K562 (cell line): Measurements from ENCODE around the gene TBC1D5.

ENCODE experiments used
- ZZZ3 ChIP-seq: fragments of 450-650 bp; IDR thresholded peaks from 2 replicates; pipeline ENCODE4 v1.6.1; 2016; ENCODE audit warnings: antibody characterized with exemption, mild to moderate bottlenecking, moderate library complexity
- TF ChIP-seq, protein P1 (sequence below): sonication (generic); formaldehyde crosslinking; IDR thresholded peaks from 2 replicates; pipeline ENCODE4 v1.5.0; 2020; ENCODE audit warnings: missing genetic modification reagents
- TF ChIP-seq, protein P2 (sequence below): sonication (generic); formaldehyde crosslinking; IDR thresholded peaks from 2 replicates; pipeline ENCODE4 v1.9.0; 2022; ENCODE audit warnings: mild to moderate bottlenecking, missing genetic modification reagents

DNA sequence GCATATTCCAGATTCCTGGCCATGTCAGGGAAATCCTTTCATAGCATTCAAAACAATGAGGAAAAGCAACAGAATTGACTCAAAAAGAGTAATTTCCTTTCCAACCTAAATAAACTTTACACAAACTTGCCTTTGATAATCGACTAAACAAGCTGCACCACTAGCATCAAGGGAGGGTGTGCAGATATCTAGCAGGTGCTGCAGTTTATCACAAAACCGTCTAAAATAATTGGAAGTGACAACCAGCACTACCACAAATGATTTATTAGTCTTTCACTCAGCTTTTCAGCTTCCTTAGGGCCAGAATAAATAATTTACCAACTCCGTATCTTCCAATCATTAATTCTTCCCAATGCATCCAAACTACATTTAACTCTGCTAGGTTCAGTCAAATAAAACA, 71.7 kb downstream of the TBC1D5 start:
- TF ChIP-seq, protein P1, sequence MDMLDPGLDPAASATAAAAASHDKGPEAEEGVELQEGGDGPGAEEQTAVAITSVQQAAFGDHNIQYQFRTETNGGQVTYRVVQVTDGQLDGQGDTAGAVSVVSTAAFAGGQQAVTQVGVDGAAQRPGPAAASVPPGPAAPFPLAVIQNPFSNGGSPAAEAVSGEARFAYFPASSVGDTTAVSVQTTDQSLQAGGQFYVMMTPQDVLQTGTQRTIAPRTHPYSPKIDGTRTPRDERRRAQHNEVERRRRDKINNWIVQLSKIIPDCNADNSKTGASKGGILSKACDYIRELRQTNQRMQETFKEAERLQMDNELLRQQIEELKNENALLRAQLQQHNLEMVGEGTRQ: no peak
- no peak for TF ChIP-seq ZZZ3
- TF ChIP-seq, protein P2, sequence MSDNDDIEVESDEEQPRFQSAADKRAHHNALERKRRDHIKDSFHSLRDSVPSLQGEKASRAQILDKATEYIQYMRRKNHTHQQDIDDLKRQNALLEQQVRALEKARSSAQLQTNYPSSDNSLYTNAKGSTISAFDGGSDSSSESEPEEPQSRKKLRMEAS (CRISPR knock-in tag): no peak
